NCI-H1417 treated with DMSO at 0.1 percent for 48 hours (cell line): Measurements from ENCODE around the gene THRA.

Experiments used
- DNase-seq: peaks from one replicate; lab custom pipeline; 2025; lab: John Stamatoyannopoulos, UW

THRA gene

GRCh38 chr17:40064971-40065768 lies 2.4 kb downstream of the THRA start:
- no peak for DNase-seq

GRCh38 chr17:40065769-40066510 lies 3.2 kb downstream of the THRA start:
- no peak for DNase-seq

- no peak for DNase-seq
These were observed 4.9 kb downstream of the THRA start for GRCh38 chr17:40067710-40068109.

- DNase-seq = no peak
These were observed 5.4 kb downstream of the THRA start for GRCh38 chr17:40068129-40068581.

GRCh38 chr17:40068584-40068916 lies 5.8 kb downstream of the THRA start:
- DNase-seq = no peak

- no peak for DNase-seq
These were observed 6.4 kb downstream of the THRA start for GRCh38 chr17:40068917-40069750.

GRCh38 chr17:40069751-40070708 lies 7.3 kb downstream of the THRA start:
- DNase-seq = peak; percentile 45

- no peak for DNase-seq
These were observed 8.0 kb downstream of the THRA start for GRCh38 chr17:40070709-40071312.

GRCh38 chr17:40071313-40072039 lies 8.7 kb downstream of the THRA start:
- DNase-seq = no peak

GRCh38 chr17:40072040-40072734 lies 9.4 kb downstream of the THRA start:
- DNase-seq = peak; percentile 81

- DNase-seq = no peak
These were observed 10.1 kb downstream of the THRA start for GRCh38 chr17:40072735-40073346.

GRCh38 chr17:40073454-40074174 lies 10.8 kb downstream of the THRA start:
- DNase-seq = no peak

GRCh38 chr17:40074175-40074512 lies 11.4 kb downstream of the THRA start:
- no peak for DNase-seq

- DNase-seq = no peak
These were observed 12.1 kb downstream of the THRA start for GRCh38 chr17:40074871-40075200.

- DNase-seq = peak; percentile 60
These were observed 12.6 kb downstream of the THRA start for GRCh38 chr17:40075201-40075941.

- DNase-seq = no peak
These were observed 13.3 kb downstream of the THRA start for GRCh38 chr17:40075942-40076498.

- no peak for DNase-seq
These were observed 13.8 kb downstream of the THRA start for GRCh38 chr17:40076591-40076990.

- DNase-seq = no peak
These were observed 16.8 kb downstream of the THRA start for GRCh38 chr17:40079545-40079944.
